Measurements from ENCODE around the gene GFI1B. TPM values are rescaled to one million over a fixed set of nuclear protein-coding genes. Genes with fewer than 3 reads are reported as not detected.

GFI1B gene
- total and polyA plus RNA-seq, 2 of the 13 experiments (the other 11 are each of a cell fraction or from before 2014, with no cell fraction given) = 0.15 to 0.51 TPM

DNA sequence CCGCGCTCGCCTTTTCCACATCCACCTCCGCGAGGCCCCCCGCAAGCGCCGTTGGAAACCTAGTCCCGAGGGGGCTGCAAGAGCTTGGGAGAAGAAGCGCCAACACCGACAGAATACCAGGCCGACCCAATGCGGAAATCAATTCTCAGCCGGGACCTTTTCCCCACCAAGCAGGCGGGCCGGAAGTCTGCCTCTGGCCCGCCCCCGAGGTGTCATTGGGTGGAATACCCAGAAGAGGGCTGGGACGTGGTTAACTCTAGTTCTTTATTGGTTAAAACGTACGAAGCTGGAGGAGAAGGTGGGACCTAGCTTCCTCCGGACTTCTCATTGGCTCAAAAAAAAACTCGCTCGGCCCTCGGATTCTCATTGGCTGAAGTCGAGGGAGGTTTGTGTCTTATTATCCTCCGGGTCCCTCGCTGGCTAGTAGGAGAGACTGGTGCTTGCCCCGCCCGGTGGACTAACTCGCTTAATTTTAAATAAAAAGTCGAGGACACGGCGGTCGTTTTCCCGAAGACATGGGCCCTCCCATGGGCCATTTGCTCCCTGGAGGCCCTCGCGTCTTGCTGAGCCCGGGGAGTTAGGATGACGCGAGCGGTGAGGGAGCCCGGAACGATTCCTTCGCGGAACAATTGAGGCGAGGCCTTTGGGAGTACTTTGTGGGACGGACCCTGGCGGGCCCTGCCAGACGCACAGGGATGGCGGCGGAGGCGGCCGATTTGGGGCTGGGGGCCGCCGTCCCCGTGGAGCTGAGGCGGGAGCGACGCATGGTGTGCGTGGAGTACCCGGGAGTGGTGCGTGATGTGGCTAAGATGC lies 52.0 kb downstream of the GFI1B start, which contains the start of gene GTF3C5 (continued):
- TF ChIP-seq, protein P1, sequence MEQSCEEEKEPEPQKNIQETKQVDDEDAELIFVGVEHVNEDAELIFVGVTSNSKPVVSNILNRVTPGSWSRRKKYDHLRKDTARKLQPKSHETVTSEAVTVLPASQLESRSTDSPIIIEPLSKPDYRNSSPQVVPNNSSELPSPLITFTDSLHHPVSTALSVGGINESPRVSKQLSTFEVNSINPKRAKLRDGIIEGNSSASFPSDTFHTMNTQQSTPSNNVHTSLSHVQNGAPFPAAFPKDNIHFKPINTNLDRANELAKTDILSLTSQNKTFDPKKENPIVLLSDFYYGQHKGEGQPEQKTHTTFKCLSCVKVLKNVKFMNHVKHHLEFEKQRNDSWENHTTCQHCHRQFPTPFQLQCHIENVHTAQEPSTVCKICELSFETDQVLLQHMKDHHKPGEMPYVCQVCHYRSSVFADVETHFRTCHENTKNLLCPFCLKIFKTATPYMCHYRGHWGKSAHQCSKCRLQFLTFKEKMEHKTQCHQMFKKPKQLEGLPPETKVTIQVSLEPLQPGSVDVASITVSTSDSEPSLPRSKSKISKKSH (CRISPR knock-in tag; IDR thresholded peaks at IDR 0.05; ENCODE audit: borderline replicate concordance) = 0 out of 2 replicates have a peak, but pooled peaks have one; percentile 62
- TF ChIP-seq TMF1 (CRISPR knock-in tag; IDR thresholded peaks at IDR 0.05; ENCODE audit: low read depth) (peak; percentile 78; the same call in 1 of the 2 replicates), ZFP1 (CRISPR knock-in tag; IDR thresholded peaks at IDR 0.05) (no peak), ISX (CRISPR knock-in tag; conservative IDR thresholded peaks at IDR 0.05) (no peak), BORCS8-MEF2B (CRISPR knock-in tag; IDR thresholded peaks at IDR 0.05) (peak; percentile 48; the same call in 1 of the 2 replicates), SP4 (CRISPR knock-in tag; IDR thresholded peaks at IDR 0.05) (peak; percentile 85), ZNF788 (CRISPR knock-in tag; IDR thresholded peaks at IDR 0.05; ENCODE audit: borderline replicate concordance) (peak; percentile 93), ARID2 (CRISPR knock-in tag; IDR thresholded peaks at IDR 0.05; ENCODE audit: borderline replicate concordance) (no peak), ZKSCAN1 (IDR thresholded peaks at IDR 0.05; ENCODE audit: low read length) (peak; percentile 52), ZNF354B (CRISPR knock-in tag; IDR thresholded peaks at IDR 0.05) (no peak), SSRP1 (CRISPR knock-in tag; IDR thresholded peaks at IDR 0.05) (no peak), ZBTB7A (CRISPR knock-in tag; IDR thresholded peaks at IDR 0.05) (peak; percentile 45; the same call in 1 of the 2 replicates), HNRNPLL (IDR thresholded peaks at IDR 0.05; ENCODE audit: low read depth, low read length, poor library complexity, severe bottlenecking) (peak; percentile 55), NRL (CRISPR knock-in tag; IDR thresholded peaks at IDR 0.05; ENCODE audit: borderline replicate concordance) (peak; percentile 72), ZNF605 (CRISPR knock-in tag; IDR thresholded peaks at IDR 0.05) (0 out of 2 replicates have a peak, but pooled peaks have one; percentile 21), STAT5B (CRISPR knock-in tag; IDR thresholded peaks at IDR 0.05) (peak; percentile 61; the same call in 1 of the 2 replicates), ARNTL (CRISPR knock-in tag; IDR thresholded peaks at IDR 0.05) (no peak), ZNF550 (CRISPR knock-in tag; IDR thresholded peaks at IDR 0.05; ENCODE audit: borderline replicate concordance) (no peak), GLI4 (CRISPR knock-in tag; IDR thresholded peaks at IDR 0.05; ENCODE audit: borderline replicate concordance) (no peak), BRD4 (CRISPR knock-in tag; IDR thresholded peaks at IDR 0.05) (peak; percentile 84; the same call in 1 of the 2 replicates)
- TF ChIP-seq, protein P2, sequence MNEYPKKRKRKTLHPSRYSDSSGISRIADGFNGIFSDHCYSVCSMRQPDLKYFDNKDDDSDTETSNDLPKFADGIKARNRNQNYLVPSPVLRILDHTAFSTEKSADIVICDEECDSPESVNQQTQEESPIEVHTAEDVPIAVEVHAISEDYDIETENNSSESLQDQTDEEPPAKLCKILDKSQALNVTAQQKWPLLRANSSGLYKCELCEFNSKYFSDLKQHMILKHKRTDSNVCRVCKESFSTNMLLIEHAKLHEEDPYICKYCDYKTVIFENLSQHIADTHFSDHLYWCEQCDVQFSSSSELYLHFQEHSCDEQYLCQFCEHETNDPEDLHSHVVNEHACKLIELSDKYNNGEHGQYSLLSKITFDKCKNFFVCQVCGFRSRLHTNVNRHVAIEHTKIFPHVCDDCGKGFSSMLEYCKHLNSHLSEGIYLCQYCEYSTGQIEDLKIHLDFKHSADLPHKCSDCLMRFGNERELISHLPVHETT (CRISPR knock-in tag; conservative IDR thresholded peaks at IDR 0.05) = peak; percentile 50; the same call in 1 of the 2 replicates
- TF ChIP-seq, protein P3, sequence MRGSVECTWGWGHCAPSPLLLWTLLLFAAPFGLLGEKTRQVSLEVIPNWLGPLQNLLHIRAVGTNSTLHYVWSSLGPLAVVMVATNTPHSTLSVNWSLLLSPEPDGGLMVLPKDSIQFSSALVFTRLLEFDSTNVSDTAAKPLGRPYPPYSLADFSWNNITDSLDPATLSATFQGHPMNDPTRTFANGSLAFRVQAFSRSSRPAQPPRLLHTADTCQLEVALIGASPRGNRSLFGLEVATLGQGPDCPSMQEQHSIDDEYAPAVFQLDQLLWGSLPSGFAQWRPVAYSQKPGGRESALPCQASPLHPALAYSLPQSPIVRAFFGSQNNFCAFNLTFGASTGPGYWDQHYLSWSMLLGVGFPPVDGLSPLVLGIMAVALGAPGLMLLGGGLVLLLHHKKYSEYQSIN (CRISPR knock-in tag; IDR thresholded peaks at IDR 0.05; ENCODE audit: borderline replicate concordance) = no peak
- TF ChIP-seq, protein P4, sequence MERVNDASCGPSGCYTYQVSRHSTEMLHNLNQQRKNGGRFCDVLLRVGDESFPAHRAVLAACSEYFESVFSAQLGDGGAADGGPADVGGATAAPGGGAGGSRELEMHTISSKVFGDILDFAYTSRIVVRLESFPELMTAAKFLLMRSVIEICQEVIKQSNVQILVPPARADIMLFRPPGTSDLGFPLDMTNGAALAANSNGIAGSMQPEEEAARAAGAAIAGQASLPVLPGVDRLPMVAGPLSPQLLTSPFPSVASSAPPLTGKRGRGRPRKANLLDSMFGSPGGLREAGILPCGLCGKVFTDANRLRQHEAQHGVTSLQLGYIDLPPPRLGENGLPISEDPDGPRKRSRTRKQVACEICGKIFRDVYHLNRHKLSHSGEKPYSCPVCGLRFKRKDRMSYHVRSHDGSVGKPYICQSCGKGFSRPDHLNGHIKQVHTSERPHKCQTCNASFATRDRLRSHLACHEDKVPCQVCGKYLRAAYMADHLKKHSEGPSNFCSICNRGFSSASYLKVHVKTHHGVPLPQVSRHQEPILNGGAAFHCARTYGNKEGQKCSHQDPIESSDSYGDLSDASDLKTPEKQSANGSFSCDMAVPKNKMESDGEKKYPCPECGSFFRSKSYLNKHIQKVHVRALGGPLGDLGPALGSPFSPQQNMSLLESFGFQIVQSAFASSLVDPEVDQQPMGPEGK (CRISPR knock-in tag; IDR thresholded peaks at IDR 0.05) = peak; percentile 44

Measured in HepG2 (cell line).